Panc1 (cell line): ENCODE measurements around the gene PUSL1. TPM values are rescaled to one million over a fixed set of nuclear protein-coding genes. Genes with fewer than 3 reads are reported as not detected.

Experiments
- ATAC-seq: fragments of 200-7000 bp; cut with Tn5 transposase; 2 replicates; pipeline ENCODE4 v1.9.1; 2020; ENCODE audit warnings: mild to moderate bottlenecking, moderate library complexity
- BruUV-seq: library from RNA; stranded (reverse); fragments of 400-500 nt; replicated peaks from 2 replicates; lab custom pipeline; 2021; lab: Mats Ljungman, UMichigan
- CTCF ChIA-PET: fragments of 300-600 bp; sonication (Branson Sonifier 250); formaldehyde crosslinking; loops from one replicate; lab custom pipeline; 2022; ENCODE audit warnings: antibody characterized with exemption; lab: Charles Lee
- POLR2A ChIA-PET: fragments of 300-600 bp; sonication (Branson Sonifier 250); formaldehyde crosslinking; loops from one replicate; lab custom pipeline; 2022; ENCODE audit warnings: antibody characterized with exemption; lab: Charles Lee
- DNase-seq: peaks from one replicate; pipeline ENCODE4 v3.0.0-alpha.2; 2010; ENCODE audit warnings: low read depth, low spot score
- H3K27ac ChIP-seq: 2 replicates; pipeline ENCODE4 v1.5.1; 2011; ENCODE audit warnings: mild to moderate bottlenecking, low read length, inconsistent platforms
- H3K27me3 ChIP-seq: fragments of 200-500 bp; sonication (Bioruptor generic); 2 replicates; pipeline ENCODE4 v1.6.0; 2014; ENCODE audit warnings: low read length, inconsistent platforms; ENCODE audit not compliant: control insufficient read depth, insufficient read depth
- H3K36me3 ChIP-seq: fragments of 200-500 bp; sonication (Bioruptor generic); 2 replicates; pipeline ENCODE4 v1.5.1; 2014; ENCODE audit warnings: inconsistent platforms, mild to moderate bottlenecking, low read length, moderate library complexity; ENCODE audit not compliant: control insufficient read depth, insufficient read depth
- H3K4me1 ChIP-seq: 2 replicates; pipeline ENCODE4 v1.5.1; 2011; ENCODE audit warnings: inconsistent platforms, mild to moderate bottlenecking, low read length, moderate library complexity; ENCODE audit not compliant: control insufficient read depth, insufficient read depth
- H3K4me3 ChIP-seq, 2 experiments: 2 replicates each; pipeline ENCODE4 v1.5.1; 2011 to 2012; ENCODE audit warnings: low read depth in 2 of 2, low read length in 2 of 2, mild to moderate bottlenecking in 2 of 2, inconsistent platforms in 1 of 2, moderate library complexity in 1 of 2
- H3K9me3 ChIP-seq: fragments of 200-500 bp; sonication (Bioruptor generic); 2 replicates; pipeline ENCODE4 v1.5.1; 2014; ENCODE audit warnings: low read depth, mild to moderate bottlenecking, inconsistent platforms, low read length, moderate library complexity; ENCODE audit not compliant: control insufficient read depth, insufficient read depth
- POLR2AphosphoS5 ChIP-seq: IDR thresholded peaks from 2 replicates; pipeline ENCODE4 v1.6.1; 2012; ENCODE audit warnings: mild to moderate bottlenecking, low read depth, low read length, moderate library complexity
- TCF7L2 ChIP-seq: IDR thresholded peaks from 2 replicates; pipeline ENCODE4 v1.6.1; 2011; ENCODE audit warnings: mild to moderate bottlenecking, low read depth, low read length, inconsistent platforms
- in situ Hi-C: cut with HindIII; loops from 2 replicates; pipeline ENCODE4 v1.10.0; 2016; ENCODE audit warnings: low sequenced_read_pairs, low pct_unique_long_range_greater_than_20kb
- intact Hi-C: fragments of 100-400 bp; cut with micrococcal nuclease; formaldehyde crosslinking; loops from one replicate; pipeline ENCODE4 v1.10.0; 2022; ENCODE audit not compliant: unreplicated experiment
- total RNA-seq: library from RNA; stranded (reverse); gene quantifications from one replicate; pipeline ENCODE4 v1.2.1, GENCODE V29; 2021; ENCODE audit not compliant: unreplicated experiment
- TF ChIP-seq, protein P1 (sequence below): fragments of 450-650 bp; IDR thresholded peaks from 2 replicates; pipeline ENCODE4 v1.5.1; 2017; ENCODE audit warnings: mild to moderate bottlenecking
- TF ChIP-seq, protein P2 (sequence below), 2 experiments: IDR thresholded peaks; 2 replicates each; pipeline ENCODE4 v1.6.1; 2011 to 2012; ENCODE audit warnings: low read depth in 2 of 2, control low read depth in 1 of 2, low read length in 1 of 2, mild to moderate bottlenecking in 1 of 2, moderate library complexity in 1 of 2; ENCODE audit not compliant: insufficient read depth in 1 of 2

PUSL1 gene
- total RNA-seq, 1 experiment from 2014 or later = 46.9 TPM

DNA sequence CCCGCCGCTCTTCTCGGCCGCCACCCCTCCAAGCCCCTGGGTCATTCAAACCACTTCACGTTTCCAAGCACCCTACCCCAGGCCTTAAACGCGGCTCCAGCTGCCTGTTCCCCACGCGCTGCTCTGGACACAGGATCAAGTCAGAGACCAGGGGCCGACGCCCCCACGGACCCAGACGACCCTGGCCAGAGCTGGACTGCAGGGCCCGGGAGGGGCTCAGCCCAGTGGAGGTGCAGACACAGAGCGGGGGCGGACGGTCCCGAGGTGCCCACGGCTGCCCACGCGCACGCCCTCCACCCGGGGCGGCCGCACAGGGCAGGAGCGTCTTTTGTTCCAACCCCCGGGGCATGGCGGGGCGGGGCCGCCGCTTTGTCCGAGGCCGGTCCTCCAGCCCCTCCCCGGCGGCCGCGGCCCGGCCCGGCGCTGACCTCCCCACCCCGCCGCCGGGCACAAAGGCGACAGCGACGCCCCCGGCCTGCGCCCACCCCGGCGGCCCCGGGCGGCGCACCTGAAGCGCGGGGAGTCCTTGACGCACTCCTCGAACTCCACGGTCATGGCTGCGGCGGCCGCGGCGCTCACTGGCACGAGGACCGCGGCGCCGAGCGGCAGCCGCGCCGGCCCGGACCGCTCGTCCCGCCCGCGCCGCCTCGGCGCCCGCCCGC is 1.0 kb upstream of the PUSL1 start:
- Histone ChIP-seq H3K4me1 (peaks cover 44% of the 10 kb centered on the region), H3K36me3 (no peaks in the 10 kb centered on the region; the same call in 1 of the 2 replicates), H3K27ac (0 out of 2 replicates have a peak overlapping the region, but pooled peaks have one; percentile 34), H3K27me3 (no peaks in the 10 kb centered on the region), H3K9me3 (no peaks in the 10 kb centered on the region), H3K4me3 (peak overlapping the region; percentile 61 to 72)
- no TSS peak for BruUV-seq
- ChIA-PET POLR2A (no interaction called here), CTCF (no interaction called here)
- no peak for DNase-seq
- peak; percentile 6; the same call in 1 of the 2 replicates for ATAC-seq
- in situ Hi-C loops (no loop called here), intact Hi-C loops (no loop called here)
- TF ChIP-seq, protein P1, sequence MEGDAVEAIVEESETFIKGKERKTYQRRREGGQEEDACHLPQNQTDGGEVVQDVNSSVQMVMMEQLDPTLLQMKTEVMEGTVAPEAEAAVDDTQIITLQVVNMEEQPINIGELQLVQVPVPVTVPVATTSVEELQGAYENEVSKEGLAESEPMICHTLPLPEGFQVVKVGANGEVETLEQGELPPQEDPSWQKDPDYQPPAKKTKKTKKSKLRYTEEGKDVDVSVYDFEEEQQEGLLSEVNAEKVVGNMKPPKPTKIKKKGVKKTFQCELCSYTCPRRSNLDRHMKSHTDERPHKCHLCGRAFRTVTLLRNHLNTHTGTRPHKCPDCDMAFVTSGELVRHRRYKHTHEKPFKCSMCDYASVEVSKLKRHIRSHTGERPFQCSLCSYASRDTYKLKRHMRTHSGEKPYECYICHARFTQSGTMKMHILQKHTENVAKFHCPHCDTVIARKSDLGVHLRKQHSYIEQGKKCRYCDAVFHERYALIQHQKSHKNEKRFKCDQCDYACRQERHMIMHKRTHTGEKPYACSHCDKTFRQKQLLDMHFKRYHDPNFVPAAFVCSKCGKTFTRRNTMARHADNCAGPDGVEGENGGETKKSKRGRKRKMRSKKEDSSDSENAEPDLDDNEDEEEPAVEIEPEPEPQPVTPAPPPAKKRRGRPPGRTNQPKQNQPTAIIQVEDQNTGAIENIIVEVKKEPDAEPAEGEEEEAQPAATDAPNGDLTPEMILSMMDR = no peak
- no peak for TF ChIP-seq TCF7L2
- TF ChIP-seq, protein P2, sequence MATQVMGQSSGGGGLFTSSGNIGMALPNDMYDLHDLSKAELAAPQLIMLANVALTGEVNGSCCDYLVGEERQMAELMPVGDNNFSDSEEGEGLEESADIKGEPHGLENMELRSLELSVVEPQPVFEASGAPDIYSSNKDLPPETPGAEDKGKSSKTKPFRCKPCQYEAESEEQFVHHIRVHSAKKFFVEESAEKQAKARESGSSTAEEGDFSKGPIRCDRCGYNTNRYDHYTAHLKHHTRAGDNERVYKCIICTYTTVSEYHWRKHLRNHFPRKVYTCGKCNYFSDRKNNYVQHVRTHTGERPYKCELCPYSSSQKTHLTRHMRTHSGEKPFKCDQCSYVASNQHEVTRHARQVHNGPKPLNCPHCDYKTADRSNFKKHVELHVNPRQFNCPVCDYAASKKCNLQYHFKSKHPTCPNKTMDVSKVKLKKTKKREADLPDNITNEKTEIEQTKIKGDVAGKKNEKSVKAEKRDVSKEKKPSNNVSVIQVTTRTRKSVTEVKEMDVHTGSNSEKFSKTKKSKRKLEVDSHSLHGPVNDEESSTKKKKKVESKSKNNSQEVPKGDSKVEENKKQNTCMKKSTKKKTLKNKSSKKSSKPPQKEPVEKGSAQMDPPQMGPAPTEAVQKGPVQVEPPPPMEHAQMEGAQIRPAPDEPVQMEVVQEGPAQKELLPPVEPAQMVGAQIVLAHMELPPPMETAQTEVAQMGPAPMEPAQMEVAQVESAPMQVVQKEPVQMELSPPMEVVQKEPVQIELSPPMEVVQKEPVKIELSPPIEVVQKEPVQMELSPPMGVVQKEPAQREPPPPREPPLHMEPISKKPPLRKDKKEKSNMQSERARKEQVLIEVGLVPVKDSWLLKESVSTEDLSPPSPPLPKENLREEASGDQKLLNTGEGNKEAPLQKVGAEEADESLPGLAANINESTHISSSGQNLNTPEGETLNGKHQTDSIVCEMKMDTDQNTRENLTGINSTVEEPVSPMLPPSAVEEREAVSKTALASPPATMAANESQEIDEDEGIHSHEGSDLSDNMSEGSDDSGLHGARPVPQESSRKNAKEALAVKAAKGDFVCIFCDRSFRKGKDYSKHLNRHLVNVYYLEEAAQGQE (IDR thresholded peaks at IDR 0.05; ENCODE audit: insufficient read depth in 1 of 2, low read depth in 2 of 2, low read length in 1 of 2) = no peak
- TF ChIP-seq POLR2AphosphoS5 = no peak

DNA sequence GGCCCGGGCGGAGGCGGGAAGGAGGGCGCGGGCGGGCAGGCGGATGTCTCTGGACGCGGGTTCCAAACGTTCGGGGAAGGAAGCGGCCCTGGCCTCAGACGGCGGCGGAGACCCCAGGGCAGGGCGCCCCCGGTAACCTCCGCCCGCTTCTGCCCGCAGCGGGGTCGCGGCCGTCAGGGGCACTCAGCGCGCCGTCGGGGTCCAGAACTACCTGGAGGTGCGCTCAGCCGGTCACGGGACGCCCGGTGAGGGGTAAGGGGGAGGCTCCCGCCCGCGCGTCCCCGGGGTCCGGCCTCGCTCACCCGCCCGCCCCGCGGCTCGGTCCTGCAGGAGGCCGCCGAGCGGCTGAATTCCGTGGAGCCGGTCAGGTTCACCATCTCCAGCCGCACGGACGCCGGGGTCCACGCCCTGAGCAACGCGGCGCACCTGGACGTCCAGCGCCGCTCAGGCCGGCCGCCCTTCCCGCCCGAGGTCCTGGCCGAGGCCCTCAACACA is 406 bp downstream of the PUSL1 start:
- peak overlapping the region; percentile 64 to 72 for H3K4me3 ChIP-seq
- H3K27me3 ChIP-seq = no peaks in the 10 kb centered on the region
- H3K36me3 ChIP-seq = no peaks in the 10 kb centered on the region; the same call in 1 of the 2 replicates
- peaks cover 42% of the 10 kb centered on the region for H3K4me1 ChIP-seq
- ChIA-PET CTCF (no interaction called here), POLR2A (no interaction called here)
- DNase-seq (no peak), ATAC-seq (no peak)
- intact Hi-C loops (no loop called here), in situ Hi-C loops (no loop called here)
- H3K27ac ChIP-seq = peak overlapping the region; percentile 77
- TSS peak; percentile 77 for BruUV-seq
- no peak for TF ChIP-seq POLR2AphosphoS5
- TF ChIP-seq, protein P2 (IDR thresholded peaks at IDR 0.05; ENCODE audit: insufficient read depth in 1 of 2, low read depth in 2 of 2, low read length in 1 of 2) = peak in 1 of 2 experiments; percentile 44; a peak in 1 of 4 replicates
- H3K9me3 ChIP-seq = no peaks in the 10 kb centered on the region
